HG03457 (cell line): ENCODE measurements around the gene PRKAR1B.

ENCODE experiments used
- ATAC-seq: cut with Tn5 transposase; IDR thresholded peaks from one replicate; pipeline ENCODE4 v1.9.1; 2021; ENCODE audit warnings: moderate number of reproducible peaks; ENCODE audit not compliant: unreplicated experiment

The PRKAR1B gene

DNA sequence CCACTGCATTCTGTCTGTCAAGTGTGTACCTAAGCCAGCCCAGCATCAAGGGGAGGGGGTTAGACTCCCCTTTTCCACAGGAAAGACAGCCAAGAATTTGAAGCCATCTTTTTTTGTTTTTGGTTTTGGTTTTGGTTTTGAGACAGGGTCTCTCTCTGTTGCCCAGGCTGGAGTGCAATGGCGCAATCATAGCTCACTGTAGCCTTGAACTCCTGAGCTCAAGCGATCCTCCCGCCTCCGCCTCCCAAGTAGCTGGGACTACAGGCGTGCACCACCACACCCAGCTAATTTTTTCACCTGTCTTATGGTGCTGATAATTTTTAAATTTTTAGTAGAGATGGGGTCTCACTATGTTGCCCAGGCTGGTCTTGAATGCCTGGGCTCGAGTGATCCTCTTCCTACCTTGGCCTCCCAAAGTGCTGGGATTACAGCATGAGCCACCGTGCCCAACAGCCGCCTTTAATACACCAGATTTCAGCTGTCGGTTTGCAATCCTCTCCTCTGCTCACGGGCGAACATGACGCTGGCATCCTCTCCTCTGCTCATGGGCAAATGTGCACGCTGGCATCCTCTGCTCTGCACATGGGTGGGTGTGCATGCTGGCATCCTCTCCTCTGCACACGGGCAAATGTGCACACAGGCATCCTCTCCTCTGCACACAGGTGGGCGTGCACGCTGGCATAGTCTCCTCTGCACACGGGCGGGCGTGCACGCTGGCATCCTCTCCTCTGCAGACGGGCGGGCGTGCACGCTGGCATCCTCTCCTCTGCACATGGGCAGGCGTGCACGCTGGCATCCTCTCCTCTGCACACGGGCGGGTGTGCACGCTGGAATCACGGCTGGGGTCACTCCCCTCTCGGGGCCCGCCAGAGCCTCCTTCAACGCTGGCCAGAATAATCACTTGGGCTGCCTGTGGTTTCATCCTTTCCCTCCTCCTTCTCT is 151.4 kb downstream of the PRKAR1B start:
- ATAC-seq: no peak

DNA sequence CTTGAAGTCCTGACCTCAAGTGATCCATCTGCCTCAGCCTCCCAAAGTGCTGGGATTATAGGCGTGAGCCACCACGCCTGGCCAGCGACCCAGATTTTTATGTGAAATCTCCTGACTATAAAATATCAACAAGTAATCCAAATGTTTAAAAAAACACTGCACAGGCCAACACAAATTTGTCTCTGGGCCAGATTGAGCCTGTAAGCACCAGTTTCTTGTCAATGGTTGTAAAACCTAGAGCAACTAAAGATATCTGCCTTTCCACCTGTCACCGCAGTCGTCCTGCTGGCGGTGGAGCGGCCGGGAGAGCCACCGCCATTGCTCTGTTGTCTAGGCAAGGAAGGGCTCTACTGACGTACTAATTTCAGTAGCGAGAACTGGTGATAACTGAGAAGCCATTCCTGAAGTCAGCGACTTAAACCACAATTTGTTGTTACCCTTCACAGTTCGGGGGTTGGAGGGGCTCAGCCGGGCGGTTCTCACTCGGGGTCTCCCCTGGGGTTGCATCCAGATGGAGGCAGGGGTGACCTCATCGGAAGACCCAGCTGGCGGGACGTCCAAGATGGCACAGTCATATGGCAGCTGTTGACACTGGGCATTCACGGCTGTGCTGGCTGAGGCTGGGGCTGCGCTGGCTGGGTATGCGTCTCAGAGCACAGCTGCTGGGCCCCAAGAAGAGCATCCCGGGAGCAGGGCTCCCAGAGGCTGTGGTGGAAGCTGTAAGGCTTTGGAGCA is 152.3 kb downstream of the PRKAR1B start:
- ATAC-seq: no peak

DNA sequence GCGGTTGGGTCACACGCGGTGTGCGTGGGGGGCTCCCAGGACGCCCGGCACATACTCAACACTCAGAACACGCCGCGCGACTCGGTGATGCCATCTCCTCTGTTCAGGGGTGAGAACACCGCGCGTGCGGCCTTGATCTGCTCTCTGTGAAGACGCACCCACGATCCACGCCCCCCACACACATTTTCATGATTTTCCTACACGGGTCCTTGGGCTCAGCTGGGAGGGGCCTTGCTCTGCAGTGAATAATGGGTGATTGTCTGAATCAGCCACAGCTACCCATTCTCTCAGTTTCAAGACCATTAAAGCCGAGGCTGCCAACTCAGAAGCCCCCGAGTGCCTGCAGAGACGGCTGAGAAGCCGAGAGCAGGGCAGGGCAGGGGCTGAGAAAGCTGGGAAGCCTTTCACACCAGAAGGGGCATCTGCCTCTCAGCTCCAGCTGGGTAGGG is 153.1 kb downstream of the PRKAR1B start:
- no peak for ATAC-seq

DNA sequence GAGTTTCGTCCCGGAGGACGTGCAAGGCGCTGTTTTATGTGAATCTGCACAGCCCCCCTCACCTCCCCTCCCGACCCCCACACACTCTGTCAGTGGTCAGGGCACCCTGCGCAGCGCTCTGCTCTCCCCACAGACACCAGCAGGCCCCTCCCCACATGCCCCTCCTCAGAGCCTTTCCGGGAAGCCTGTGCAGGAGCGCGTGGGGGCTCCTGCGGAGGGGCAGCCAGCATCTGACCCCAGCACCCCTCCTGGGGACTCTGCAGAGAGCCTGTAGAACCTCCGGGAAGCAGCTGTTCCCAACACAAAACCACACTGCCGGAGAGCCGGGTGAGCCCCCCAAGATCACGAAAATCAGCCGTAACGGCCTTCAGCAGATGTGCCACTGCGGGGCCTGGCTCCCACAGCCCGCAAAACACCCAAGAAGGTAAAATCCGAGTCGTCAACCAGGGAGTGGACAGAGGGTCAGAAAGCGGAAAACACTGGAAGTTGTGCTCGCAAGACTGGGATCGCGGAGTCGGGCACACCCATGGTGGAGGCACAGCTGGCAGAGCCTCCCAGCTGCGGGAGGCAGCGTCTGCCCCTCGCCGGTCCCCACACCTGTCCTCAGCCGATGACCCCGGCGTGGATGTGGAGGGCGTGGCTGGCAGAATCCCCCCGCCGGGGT is 153.7 kb downstream of the PRKAR1B start:
- ATAC-seq: no peak

DNA sequence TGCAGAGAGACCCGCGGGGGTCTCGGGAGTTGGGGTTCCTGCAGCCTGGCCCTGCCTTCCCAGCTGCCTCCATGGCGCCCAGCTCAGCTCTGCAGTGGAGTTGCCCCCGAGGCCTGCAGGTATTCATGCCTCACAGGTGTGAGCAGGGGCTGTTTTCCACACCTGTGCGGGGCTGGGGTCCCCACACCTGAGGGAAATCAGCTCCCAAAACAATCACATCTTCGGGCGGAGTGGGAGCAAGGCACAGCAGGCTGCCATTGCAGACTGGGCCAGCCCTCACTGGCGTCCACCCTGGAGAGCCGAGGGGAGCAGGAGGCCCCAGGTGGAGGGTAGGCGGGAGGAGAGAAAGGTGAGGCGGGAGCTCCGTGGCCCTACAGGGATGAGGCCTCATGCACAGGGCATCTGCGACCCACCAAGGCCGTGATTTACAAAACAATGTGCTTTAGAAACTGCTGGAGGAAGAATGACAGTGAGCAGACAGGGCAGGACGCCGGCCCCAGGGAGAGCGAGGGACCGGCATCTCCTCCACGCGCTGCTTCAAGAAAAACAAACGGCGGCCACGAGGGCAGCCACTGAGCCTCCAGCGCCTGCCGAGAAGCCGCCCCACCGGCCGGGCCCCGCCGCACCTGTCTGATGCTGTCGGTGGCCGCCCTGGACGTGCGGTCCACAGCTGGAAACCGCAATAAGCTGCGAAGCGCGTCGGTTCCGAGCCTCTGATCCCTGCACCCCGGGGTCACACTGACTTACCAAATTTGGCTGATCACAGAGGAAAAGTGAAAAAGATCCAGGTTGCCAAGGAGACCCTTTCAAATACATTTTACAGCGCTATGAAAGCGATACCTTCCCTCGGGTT is 154.4 kb downstream of the PRKAR1B start:
- no peak for ATAC-seq

DNA sequence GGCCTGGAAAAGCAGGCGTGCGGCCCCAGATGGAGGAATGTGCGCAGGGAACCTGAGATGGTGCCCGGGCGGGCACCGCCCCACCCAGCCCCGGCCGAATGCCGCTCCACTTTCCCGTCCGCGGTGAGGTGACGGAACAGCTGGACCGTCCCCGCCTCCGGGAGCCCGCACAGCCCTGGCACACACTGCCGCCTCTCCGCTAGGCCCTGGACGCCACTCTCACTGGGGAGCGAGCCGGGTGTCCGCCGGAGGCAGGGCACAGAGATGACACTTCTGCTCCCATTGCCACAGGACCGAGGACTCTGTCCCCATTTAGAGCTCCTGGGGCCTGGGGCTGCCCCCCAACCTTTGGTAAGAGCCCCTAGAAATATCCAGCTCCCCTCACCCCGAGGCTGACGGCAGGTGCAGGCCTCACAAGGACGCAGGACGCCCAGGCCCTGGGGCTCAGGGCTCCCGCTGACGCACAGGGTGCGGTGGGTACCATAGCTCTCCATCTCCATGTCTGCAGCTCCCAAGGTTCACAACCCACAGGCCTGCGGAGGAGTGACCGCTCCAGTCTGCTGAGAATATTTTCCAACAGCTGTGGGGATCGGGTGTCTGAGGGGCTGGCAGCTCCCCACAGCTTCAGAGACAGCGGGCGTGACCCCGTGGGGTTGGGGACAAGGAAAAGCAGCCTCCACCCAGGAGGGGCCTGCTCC is 155.2 kb downstream of the PRKAR1B start:
- no peak for ATAC-seq

DNA sequence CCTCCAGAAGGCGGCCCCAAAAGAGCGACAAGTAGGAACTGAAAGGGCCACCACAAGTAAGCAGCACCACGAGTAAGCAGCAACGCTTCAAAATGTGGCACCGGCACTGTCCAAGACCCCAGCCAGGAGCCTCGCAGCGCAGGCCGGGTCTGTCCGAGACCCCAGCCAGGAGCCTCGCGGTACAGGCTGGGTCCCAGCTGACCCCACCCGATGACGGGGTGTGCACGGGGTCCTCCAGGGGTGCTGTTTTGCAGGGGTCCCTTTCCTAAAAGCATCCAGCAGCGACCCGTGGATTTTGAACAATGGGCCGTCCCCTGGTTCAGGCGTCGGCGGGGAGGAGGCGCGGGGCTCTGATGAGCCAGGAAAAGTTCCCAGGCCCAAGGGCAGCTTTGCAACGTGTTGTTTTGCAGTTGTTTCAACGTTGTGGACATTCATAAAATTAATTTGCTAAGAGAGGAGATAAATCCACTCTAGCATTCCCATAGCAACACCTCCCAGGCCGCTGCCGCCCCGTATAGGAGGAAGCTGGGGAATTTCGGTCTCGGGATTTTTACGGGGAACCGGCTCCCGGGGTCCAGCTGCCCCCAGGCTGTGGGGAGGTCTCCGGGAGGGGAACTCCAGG is 155.9 kb downstream of the PRKAR1B start:
- no peak for ATAC-seq

DNA sequence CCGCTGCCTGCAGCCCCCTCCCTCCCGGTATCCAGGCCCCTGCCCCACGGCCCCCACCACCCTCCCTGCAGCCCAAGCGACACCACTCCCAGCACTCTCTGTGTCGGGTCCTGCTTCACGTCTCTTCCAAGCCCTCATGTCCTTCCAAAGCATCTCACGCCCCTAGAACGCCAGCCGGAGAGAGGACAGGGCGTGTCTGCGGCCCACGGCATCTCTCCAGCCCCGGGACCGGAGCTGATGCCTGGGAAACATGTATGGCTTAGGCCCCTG is 156.3 kb downstream of the PRKAR1B start:
- ATAC-seq: no peak

DNA sequence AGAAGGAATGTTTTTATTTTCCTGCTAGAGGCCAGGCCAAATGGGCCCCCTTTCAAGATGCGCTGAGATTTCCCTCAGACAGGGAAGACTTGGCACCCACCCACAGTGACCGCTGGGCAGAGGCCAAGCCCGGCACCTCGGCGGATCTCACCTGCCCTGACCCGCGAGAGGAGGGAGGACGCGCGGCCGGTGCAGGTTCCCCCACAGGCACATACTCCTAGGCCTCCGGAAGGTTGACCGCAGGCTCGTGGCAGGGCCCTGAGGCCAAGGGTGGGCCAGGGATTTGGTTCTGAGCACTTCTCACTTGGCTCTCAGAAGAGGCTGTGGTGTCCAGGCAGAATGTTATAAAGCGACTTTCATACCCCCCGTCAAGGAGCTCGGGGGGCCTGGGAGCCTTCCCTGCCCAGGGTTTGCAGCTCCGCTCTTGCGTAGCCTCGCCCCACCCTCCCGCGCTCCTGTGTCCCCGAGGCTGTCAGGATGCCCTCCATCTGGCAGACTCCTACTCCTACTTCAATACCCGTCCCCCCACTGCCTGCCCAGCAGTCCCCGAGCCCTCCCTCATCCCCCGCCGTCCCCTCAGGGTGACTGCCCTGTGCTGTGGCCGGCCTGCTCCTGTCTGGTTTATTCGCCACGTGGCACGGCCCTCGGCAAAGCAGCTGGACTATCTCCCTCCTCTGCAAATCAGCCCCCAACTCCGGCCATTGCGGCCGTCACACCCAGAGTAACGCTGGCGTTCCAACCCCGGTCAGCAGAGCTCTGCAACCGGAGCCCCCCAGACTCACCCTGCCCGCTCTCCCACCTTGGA is 156.9 kb downstream of the PRKAR1B start:
- ATAC-seq: no peak

DNA sequence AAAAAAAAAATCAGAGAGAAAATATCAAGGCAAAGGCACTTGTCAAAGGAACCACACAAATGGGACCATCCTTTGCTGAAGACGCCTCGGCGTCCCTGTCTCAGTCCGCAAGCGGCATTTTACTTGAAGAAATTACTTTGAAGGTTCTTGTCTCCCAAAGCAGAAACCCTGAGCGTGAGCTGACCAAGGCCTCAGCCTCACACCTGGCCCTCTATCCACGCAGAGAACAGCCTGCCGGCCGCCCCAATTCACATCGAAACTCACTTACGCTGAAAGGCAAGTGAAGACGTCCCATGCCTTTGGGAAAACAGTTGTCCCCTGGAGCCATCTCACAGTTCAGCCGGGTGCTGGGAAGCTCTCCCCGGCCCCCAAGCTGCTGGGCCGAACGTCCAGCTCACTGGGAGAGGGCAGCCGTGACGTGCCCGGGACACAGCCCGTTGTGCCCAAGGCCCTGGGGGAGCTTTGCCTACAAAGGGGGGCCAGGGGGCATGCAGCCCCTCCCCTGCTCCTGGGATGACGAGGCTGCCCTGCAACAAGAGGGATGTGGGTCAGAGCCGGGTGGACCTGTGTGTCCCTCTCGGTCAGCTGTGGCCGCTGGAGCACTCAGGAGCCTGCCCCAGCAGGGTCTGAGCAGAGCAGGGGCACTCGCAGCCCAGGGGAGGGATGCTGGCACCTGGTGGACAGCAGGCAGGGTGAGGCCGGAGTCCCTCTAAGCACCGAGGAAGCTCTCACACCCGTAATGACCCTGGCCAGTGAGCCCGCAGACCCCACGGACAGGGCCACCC is 157.8 kb downstream of the PRKAR1B start:
- ATAC-seq: no peak

DNA sequence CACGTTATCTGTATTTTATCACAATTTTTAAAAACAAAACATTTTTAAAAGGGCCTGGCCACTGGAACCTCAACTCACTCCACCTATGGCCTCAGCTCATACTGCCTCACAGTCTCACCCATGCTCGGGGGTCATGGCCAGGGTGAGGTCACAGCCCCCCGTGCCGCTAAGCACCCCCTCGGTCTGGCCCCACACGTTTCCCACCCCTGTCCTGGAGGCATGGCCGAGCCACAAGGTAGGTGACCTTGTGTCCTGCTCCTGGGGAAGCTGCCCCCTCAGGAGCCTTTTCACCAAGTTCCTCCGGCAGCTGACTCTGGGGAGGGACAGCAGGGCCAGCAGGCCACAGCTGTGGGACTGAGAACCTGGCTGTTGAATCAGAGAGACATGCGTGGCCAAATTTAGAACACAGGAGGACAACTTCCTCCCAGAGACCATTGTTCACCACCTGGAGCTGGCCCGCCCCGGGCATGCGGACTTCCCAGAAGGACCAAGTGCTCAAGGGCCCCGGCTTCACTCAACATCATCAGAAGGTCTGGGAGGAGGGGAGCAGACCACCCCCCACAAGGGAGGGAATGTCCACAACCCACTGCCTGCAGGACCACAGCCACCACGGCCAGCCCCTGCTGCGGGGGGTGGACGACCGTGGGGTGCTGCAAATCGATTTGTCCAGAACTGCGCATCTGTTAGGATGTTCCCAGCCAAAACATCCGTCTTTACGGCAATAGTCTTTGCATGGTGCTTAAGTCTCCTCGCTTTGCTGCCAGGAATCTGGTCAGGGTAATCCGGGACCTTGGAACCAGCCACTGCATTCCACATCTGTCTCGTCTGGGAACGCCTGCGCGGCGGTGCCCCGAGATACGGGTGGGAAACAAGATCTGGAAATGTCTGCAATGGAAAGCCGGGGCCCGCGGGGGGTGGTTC is 158.8 kb downstream of the PRKAR1B start:
- no peak for ATAC-seq

DNA sequence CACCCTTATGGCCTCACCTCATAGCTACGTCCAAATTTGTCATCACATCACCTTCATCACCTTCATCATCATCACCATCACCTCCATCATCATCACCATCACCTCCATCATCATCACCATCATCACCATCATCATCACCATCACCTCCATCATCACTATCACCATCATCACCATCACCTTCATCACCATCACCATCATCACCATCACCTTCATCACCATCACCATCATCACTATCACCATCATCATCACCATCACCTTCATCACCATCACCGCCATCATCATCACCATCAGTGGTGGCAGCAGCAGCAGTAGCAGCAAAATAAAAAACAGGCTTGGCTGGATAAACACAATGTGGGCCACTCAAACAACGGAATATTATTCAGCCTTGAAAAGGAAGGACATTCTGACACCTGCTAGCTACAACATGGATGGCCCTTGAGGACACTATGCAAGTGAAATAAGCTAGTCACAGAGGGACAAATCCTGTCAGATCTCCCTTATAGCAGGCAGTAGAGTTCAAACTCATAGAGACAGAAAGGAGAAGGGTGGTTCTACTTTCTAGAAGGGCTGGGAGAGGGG is 159.7 kb downstream of the PRKAR1B start:
- ATAC-seq: no peak

DNA sequence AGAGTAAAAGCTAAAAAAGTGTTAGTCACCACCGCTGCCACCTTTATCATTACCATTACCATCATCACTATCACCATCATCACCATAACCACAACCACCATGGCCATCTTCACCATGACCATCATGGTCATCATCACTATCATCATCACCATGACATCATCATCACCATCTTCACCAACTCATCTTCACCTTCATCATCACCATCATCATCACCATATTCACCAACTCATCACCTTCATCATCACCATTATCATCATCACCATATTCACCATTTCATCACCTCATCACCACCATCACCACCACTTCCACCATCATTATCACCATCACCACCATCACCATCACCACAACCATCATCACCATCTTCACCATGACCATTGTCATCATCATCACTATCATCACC is 161.0 kb downstream of the PRKAR1B start:
- no peak for ATAC-seq

DNA sequence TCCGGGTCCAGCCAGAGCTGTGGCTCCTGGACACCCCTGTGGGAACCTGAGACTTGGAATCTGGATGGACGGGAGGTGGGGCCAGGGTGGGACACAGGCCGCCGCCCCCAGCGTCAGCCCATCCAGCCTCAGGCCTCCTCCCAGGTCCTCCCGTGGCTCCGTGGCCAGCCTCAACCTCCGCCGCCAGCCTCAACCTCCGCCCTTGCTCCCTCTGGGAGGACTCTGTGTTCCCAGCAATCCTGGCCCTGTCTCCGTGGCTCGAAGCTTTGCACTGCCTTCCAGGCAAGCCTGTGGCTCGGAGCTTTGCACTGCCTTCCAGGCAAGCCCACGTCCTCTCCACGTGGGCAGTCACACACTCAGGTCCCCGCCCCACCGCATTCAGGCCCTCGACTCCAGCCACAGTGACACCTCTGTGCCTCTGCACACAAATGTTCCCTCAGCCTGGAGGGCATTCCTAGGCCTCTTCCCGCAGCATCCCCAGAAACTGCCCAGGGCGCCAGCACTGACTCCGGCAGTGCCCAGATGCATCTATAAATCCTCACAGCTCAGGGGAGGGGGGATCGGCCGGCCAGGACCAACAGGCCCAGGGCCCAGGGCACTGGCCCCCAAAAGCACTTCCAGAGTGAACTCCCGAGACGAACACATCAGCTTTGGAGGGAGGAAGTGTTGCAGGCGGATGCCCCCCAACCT is 162.8 kb downstream of the PRKAR1B start:
- ATAC-seq: no peak

DNA sequence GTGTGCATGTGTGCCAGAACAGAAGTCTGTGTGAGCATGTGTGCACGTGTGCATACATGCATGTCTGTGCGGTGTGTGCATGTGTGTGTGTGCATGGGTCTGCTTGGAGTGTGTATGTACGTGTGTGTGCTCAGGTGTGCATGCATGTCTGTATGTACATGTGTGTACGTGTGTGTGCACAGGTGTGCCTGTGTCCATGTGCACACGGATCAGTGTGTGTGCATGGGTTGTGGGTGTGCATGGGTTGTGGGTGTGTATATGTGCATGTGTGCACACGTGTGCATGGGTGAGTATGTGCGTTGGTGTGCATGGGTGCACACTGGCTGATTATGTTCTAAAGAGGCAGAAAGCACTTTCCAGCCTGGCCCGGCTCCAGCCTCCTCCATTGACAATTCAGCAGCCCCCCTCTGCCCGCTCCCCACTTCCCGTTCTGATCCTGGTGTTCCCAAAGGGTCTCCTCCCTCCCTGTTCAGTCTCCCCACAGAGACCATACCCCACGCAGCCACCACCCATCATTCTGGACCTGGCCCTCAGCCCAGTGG is 163.4 kb downstream of the PRKAR1B start:
- no peak for ATAC-seq
